Neural progenitor cell (in vitro differentiated cells): ENCODE data around the gene PJA2.

Experiments
- EZH2phosphoT487 ChIP-seq: fragments of 200-600 bp; sonication (generic); IDR thresholded peaks from 2 replicates; pipeline ENCODE4 v1.6.1; 2017; ENCODE audit warnings: antibody characterized with exemption
- TF ChIP-seq, protein P1 (sequence below): fragments of 200-600 bp; sonication (generic); IDR thresholded peaks from 2 replicates; pipeline ENCODE4 v1.5.1; 2017; ENCODE audit warnings: antibody characterized with exemption, mild to moderate bottlenecking

DNA sequence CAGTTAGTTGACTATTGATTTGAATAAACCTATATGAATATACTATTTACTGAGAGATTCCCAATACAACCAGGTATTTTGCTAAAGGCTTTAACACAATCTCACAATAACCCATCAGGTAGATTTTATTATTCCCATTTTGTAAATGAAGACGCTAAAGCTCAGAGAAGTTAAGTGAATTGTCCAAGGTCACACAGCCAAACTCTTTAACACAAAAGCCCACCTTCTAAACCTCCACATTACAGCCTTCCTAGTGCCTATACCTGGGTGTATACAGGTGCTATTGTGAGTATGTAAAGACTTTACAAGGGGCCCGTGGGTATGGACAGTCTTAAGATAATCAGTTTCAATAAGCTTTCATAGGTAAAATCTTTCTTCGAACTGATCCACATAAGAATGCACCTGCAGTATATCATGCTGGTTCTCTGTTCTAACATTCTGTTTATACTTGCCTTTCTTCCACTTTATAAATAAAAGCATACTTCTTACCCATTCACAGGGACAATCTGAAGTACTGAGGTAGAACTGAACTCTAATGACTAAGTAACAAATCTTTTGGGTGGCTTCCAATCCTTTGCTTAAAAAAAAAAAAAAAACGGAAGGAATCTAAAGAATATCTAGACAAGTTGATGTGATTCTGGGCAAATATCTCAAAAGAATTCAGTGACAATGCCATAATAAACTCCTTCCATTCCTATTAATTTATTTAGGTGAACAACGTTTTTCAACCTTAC lies 59.1 kb downstream of the PJA2 start:
- TF ChIP-seq, protein P1, sequence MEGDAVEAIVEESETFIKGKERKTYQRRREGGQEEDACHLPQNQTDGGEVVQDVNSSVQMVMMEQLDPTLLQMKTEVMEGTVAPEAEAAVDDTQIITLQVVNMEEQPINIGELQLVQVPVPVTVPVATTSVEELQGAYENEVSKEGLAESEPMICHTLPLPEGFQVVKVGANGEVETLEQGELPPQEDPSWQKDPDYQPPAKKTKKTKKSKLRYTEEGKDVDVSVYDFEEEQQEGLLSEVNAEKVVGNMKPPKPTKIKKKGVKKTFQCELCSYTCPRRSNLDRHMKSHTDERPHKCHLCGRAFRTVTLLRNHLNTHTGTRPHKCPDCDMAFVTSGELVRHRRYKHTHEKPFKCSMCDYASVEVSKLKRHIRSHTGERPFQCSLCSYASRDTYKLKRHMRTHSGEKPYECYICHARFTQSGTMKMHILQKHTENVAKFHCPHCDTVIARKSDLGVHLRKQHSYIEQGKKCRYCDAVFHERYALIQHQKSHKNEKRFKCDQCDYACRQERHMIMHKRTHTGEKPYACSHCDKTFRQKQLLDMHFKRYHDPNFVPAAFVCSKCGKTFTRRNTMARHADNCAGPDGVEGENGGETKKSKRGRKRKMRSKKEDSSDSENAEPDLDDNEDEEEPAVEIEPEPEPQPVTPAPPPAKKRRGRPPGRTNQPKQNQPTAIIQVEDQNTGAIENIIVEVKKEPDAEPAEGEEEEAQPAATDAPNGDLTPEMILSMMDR, result no peak
- TF ChIP-seq EZH2phosphoT487, result no peak
